Measurements from ENCODE around the gene ELL3.
"Not testable (repeated sequence)": the region's sequence is repeated elsewhere in the genome, so short reads cannot be mapped to it uniquely, and the experiment has no call there.

ELL3 gene

GRCh38 chr15:43791993-43792760 lies 15.4 kb upstream of the ELL3 start, which contains the start of gene SERF2:
Gene SERF2, plus strand, starts transcription at chr15:43792320. Its CDS starts 57 bp downstream, at chr15:43792377.
- peak; percentile 94 for DNase-seq (ENCODE audit: low read depth)

- no peak for DNase-seq (ENCODE audit: low read depth)
These were observed 12.6 kb upstream of the ELL3 start for GRCh38 chr15:43789409-43789808.

- no peak for DNase-seq (ENCODE audit: low read depth)
These were observed 2.2 kb upstream of the ELL3 start for GRCh38 chr15:43779016-43779415.

GRCh38 chr15:43777267-43777914 lies 625 bp upstream of the ELL3 start:
- DNase-seq (ENCODE audit: low read depth) = no peak

GRCh38 chr15:43776101-43776717 lies 557 bp downstream of the ELL3 start:
- no peak for DNase-seq (ENCODE audit: low read depth)

GRCh38 chr15:43775411-43775965 lies 1.3 kb downstream of the ELL3 start:
- no peak for DNase-seq (ENCODE audit: low read depth)

GRCh38 chr15:43774062-43774461 lies 2.7 kb downstream of the ELL3 start:
- DNase-seq (ENCODE audit: low read depth) = no peak

- DNase-seq (ENCODE audit: low read depth) = no peak
These were observed 4.1 kb downstream of the ELL3 start for GRCh38 chr15:43772624-43773023.

- no peak for DNase-seq (ENCODE audit: low read depth)
These were observed 5.0 kb downstream of the ELL3 start for GRCh38 chr15:43771816-43772215.

GRCh38 chr15:43769584-43770228 lies 7.1 kb downstream of the ELL3 start:
- DNase-seq (ENCODE audit: low read depth) = no peak

- no peak for DNase-seq (ENCODE audit: low read depth)
These were observed 12.8 kb downstream of the ELL3 start for GRCh38 chr15:43763819-43764446.

- DNase-seq (ENCODE audit: low read depth) = no peak
These were observed 13.9 kb downstream of the ELL3 start for GRCh38 chr15:43762824-43763223.

- DNase-seq (ENCODE audit: low read depth) = no peak
These were observed 24.9 kb downstream of the ELL3 start for GRCh38 chr15:43751885-43752284.

- no peak for DNase-seq (ENCODE audit: low read depth)
These were observed 26.9 kb downstream of the ELL3 start for GRCh38 chr15:43749690-43750345.

- peak; percentile 9 for DNase-seq (ENCODE audit: low read depth)
These were observed 28.4 kb downstream of the ELL3 start for GRCh38 chr15:43748376-43748775.

- peak; percentile 24 for DNase-seq (ENCODE audit: low read depth)
These were observed 29.9 kb downstream of the ELL3 start for GRCh38 chr15:43746903-43747309.

GRCh38 chr15:43746245-43746902 lies 30.4 kb downstream of the ELL3 start, which contains the start of gene PDIA3:
Gene PDIA3, plus strand, starts transcription at chr15:43746438. Its CDS starts 102 bp downstream, at chr15:43746540.
- peak; percentile 58 for DNase-seq (ENCODE audit: low read depth)

GRCh38 chr15:43735416-43735815 lies 41.4 kb downstream of the ELL3 start:
- DNase-seq (ENCODE audit: low read depth) = no peak

GRCh38 chr15:43728053-43728725 lies 48.6 kb downstream of the ELL3 start:
- peak; percentile 5 for DNase-seq (ENCODE audit: low read depth)

GRCh38 chr15:43726306-43726705 lies 50.5 kb downstream of the ELL3 start:
- DNase-seq (ENCODE audit: low read depth) = not testable (repeated sequence)
